GM21825 (cell line): ENCODE results near the gene GLUL.

Source experiments
- ATAC-seq: cut with Tn5 transposase; IDR thresholded peaks from one replicate; pipeline ENCODE4 v1.9.1; 2021; ENCODE audit warnings: mild to moderate bottlenecking, moderate library complexity; ENCODE audit not compliant: unreplicated experiment

Gene GLUL

DNA sequence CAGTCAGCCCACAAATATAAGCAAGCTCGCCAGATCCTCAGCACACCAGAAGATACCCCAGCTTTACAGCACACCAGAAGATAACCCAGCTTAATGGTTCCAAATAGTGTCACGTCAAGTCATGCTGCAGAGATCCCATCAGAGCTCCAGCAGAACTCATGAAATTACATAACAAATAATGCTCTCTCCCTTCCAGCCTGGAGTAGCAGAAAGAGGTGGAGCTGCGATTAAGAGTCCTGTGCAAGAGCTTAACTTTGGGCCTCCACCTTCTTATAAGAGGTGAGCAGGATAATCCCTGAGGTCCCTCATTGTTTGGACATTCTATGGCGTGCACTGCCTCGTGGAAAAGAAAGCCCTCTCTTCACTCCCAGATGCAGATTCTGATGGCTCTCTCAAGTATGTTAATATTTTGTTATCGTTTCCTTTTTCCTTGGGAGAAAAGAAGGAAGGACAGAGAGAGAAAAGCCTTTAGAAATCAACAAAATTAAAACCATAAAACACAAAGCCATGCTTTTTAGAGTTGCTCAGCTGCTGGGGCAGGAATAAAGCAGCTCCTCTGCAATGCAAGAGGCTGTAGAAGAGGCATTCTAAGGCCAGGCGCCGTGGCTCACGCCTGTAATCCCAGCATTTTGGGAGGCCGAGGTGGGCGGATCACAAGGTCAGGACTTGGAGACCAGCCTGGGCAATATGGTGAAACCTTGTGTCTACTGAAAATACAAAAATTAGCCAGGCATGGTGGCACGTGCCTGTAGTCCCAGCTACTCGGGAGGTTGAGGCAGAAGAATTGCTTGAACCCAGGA lies 59.1 kb downstream of the GLUL start:
- no peak for ATAC-seq
